Epithelial cell of esophagus (primary cell): ENCODE data around the gene TRAPPC12.
"Not testable (repeated sequence)": the region's sequence is repeated elsewhere in the genome, so short reads cannot be mapped to it uniquely, and the experiment has no call there.

Source experiments
- DNase-seq: peaks from one replicate; pipeline ENCODE4 v3.0.0; 2010; ENCODE audit warnings: low read depth
- H3K4me3 ChIP-seq: 2 replicates; pipeline ENCODE4 v1.5.1; 2011; ENCODE audit warnings: mild to moderate bottlenecking, low read length, control low read depth
- TF ChIP-seq, protein P1 (sequence below): IDR thresholded peaks from 2 replicates; pipeline ENCODE4 v1.5.1; 2011; ENCODE audit warnings: low read depth, mild to moderate bottlenecking, low read length, control low read depth, inconsistent platforms; ENCODE audit not compliant: insufficient read depth; ENCODE audit errors: missing control alignments

The TRAPPC12 gene

DNA sequence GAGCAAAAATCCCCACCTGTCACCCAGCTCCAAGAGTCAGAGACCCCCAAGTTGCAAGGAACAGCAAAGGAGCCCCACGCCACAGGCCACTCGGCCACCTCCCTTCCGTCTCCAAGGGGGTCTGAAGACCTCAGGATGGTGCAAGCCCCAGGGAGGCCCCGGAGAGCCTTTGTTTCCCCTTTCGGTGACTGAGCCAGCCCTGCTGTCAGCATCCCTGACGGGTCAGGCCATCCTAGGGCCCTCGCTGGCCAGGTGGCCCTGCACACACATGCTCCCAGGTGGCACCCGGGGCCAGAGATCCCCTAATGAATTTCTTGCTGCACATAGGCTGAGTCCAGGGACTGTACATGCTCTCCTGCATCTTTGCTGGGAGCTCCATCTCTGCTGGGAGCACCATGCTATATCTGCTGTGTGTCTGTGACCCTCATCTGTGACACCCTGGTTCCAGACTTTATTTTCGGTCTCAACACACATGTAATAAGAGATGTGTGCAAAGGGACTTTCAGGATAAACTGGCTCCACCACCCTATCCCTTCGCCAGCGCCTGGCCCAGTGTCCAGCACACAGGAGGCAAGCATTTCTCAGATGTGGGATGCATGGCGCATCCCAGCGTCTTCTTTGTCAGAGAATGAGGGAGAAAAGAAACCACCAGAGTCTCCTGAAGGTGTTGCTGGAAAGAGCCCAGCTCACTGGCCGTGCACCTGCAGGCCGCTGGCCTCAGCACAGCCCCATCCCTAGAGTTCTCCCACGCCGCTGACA is 112.4 kb downstream of the TRAPPC12 start:
- DNase-seq: no peak
- TF ChIP-seq, protein P1, sequence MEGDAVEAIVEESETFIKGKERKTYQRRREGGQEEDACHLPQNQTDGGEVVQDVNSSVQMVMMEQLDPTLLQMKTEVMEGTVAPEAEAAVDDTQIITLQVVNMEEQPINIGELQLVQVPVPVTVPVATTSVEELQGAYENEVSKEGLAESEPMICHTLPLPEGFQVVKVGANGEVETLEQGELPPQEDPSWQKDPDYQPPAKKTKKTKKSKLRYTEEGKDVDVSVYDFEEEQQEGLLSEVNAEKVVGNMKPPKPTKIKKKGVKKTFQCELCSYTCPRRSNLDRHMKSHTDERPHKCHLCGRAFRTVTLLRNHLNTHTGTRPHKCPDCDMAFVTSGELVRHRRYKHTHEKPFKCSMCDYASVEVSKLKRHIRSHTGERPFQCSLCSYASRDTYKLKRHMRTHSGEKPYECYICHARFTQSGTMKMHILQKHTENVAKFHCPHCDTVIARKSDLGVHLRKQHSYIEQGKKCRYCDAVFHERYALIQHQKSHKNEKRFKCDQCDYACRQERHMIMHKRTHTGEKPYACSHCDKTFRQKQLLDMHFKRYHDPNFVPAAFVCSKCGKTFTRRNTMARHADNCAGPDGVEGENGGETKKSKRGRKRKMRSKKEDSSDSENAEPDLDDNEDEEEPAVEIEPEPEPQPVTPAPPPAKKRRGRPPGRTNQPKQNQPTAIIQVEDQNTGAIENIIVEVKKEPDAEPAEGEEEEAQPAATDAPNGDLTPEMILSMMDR: no peak
- H3K4me3 ChIP-seq: no peak overlapping the region

- DNase-seq: not testable (repeated sequence)
Observed at GRCh38 chr2:3492475-3492787, 112.9 kb downstream of the TRAPPC12 start.

DNA sequence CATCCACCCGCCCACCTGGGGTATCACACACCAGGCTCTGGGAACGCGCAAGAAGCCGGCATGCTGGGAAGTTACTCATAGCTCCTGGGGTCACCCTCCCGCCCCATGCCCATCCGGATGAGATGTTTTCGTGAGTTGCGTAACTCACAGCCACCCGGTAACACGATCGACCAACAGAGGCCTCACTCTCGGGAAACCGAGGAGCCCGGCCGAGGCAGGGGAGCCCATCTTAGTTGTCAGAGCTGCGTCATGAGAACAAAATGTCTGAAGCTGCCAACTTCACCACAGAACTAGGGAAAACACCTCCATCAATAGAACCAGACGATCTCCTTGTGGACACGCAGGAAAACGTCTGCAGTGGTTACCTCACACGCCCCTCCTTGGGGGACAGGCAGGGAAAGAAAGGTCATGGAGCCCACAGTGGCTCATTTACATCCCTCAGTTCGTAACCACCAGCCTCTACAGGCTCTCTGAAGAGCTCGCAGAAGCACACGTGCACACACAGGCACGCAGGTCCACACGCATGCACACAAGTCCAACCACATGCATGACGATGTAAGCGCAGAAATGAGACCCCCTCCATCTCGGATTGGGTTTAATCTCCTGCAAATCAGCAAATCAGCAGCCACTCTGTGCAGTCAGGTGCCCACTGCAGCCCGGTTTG is 113.6 kb downstream of the TRAPPC12 start:
- H3K4me3 ChIP-seq: no peak overlapping the region
- no peak for DNase-seq
- TF ChIP-seq, protein P1: no peak

More at GRCh38 chr2:3492475-3492787, 112.9 kb downstream of the TRAPPC12 start:
- not testable (repeated sequence) for H3K4me3 ChIP-seq

- TF ChIP-seq, protein P1: no peak
- H3K4me3 ChIP-seq: no peak overlapping the region
- peak; percentile 22 for DNase-seq
Observed at GRCh38 chr2:3493615-3494007, 114.1 kb downstream of the TRAPPC12 start.

DNA sequence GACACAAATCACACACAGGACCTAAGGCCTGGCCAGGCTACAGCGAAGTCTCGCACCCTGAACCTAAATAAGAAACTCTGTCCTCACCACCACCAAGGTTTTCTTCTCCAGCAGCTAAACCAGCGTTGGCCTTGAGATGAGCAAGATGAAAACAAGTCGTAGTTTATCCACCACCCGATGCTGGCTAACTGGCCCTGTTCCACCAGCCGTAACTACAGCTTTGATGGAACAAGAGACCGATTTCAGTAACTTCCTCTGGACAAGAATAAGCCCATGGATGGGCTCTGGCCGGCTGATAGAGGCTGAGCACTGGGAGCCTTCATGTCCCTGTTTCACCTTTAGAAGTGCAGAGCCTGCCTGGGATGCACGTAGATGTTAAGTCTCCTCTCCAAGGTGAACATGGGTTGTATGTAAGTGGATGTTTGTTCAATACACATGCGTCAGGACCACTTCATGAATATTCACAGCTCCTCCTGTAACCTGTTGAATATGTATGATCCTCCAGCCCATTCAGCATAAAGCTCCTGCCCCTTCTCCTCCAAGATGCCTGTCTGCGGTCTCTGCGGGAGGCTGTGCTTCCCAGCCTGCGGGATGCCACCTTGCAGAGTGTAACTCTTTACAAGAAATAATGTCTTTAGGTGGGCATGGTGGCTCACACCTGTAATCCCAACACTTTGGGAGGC is 115.6 kb downstream of the TRAPPC12 start:
- TF ChIP-seq, protein P1: no peak
- no peak overlapping the region for H3K4me3 ChIP-seq
- DNase-seq: no peak

- not testable (repeated sequence) for H3K4me3 ChIP-seq, DNase-seq
Observed at GRCh38 chr2:3496708-3497080, 117.2 kb downstream of the TRAPPC12 start.

DNA sequence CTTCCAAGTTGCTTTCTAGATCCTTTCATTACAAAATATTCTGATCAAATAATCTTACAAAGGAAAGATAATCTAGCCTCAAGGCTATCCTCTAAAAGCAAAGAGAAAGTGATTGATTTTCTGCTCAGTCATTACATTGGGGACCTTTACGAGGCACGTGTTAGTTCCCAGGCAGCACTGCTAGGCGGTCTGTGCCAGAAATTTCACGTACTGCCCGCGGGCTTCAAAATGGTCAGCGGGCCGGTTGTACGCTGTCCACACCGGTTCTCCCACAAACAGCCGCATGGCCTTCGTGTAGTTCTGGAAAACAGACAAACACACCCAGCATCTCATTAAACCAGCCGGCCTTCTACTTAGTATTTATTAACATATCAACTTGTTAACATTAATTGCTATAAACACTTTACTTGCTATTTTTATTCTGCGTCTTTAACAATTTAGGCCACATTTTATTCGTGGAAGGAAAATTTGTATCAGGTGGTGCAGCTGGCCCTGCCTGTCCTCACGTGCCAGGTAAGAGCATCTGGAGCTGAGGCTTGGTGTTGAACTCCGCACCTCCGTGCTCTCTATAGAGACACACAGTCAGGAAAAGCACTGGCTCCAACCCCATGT is 119.4 kb downstream of the TRAPPC12 start:
- TF ChIP-seq, protein P1: no peak
- no peak for DNase-seq
- no peak overlapping the region for H3K4me3 ChIP-seq
